Measurements from ENCODE around the gene ZNF511.

Gene ZNF511

DNA sequence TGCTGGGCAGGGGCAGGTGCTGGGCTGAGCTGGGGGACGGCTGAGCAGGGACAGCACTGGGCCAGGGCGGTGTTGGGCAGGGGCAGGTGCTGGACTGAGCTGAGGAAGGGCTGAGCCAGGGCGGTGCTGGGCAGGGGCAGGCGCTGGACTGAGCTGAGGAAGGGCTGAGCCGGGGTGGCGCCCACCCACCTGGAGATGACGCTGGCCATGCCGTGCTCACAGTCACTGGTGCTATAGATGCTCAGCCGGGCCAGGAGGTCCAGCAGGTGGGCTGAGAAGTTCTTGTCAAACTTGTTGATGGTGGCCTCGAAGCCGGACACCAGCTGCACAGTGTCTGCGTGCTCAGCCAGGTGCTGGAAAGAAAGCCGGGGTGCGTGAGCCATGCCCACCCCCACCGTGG, 27.6 kb upstream of the ZNF511 start:
- H2AFZ ChIP-seq (ENCODE audit: low read length), result no peak overlapping the region
- H3K27me3 ChIP-seq (ENCODE audit: insufficient read depth, low read length), result no peaks in the 10 kb centered on the region
- no peak for TF ChIP-seq EZH2 (IDR thresholded peaks at IDR 0.05; ENCODE audit: borderline replicate concordance, low read length)
- TF ChIP-seq, protein P1, sequence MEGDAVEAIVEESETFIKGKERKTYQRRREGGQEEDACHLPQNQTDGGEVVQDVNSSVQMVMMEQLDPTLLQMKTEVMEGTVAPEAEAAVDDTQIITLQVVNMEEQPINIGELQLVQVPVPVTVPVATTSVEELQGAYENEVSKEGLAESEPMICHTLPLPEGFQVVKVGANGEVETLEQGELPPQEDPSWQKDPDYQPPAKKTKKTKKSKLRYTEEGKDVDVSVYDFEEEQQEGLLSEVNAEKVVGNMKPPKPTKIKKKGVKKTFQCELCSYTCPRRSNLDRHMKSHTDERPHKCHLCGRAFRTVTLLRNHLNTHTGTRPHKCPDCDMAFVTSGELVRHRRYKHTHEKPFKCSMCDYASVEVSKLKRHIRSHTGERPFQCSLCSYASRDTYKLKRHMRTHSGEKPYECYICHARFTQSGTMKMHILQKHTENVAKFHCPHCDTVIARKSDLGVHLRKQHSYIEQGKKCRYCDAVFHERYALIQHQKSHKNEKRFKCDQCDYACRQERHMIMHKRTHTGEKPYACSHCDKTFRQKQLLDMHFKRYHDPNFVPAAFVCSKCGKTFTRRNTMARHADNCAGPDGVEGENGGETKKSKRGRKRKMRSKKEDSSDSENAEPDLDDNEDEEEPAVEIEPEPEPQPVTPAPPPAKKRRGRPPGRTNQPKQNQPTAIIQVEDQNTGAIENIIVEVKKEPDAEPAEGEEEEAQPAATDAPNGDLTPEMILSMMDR (IDR thresholded peaks at IDR 0.05; ENCODE audit: low read length), result no peak
- peaks cover 50% of the 10 kb centered on the region for H3K36me3 ChIP-seq (ENCODE audit: insufficient read depth, low read length)
- no peak overlapping the region for H3K4me3 ChIP-seq (ENCODE audit: low read depth, low read length, poor library complexity, severe bottlenecking)
- H3K79me2 ChIP-seq (ENCODE audit: insufficient read depth, low read length), result no peaks in the 10 kb centered on the region
- H3K9me2 ChIP-seq (ENCODE audit: low read depth, low read length), result no peaks in the 10 kb centered on the region
- no peak overlapping the region for H3K9ac ChIP-seq (ENCODE audit: low read length)
- no peaks in the 10 kb centered on the region for H4K20me1 ChIP-seq (ENCODE audit: insufficient read depth, low read length)
- H3K9me3 ChIP-seq (ENCODE audit: low read length), result no peaks in the 10 kb centered on the region
- H3K27ac ChIP-seq (ENCODE audit: low read depth, low read length, poor library complexity, severe bottlenecking), result no peak overlapping the region
- H3F3A ChIP-seq (ENCODE audit: insufficient read depth, low read length), result no peaks in the 10 kb centered on the region
- peaks cover 7% of the 10 kb centered on the region for H3K4me1 ChIP-seq (ENCODE audit: insufficient read depth, low read length, severe bottlenecking)
- H3K4me2 ChIP-seq (ENCODE audit: low read length), result no peak overlapping the region

DNA sequence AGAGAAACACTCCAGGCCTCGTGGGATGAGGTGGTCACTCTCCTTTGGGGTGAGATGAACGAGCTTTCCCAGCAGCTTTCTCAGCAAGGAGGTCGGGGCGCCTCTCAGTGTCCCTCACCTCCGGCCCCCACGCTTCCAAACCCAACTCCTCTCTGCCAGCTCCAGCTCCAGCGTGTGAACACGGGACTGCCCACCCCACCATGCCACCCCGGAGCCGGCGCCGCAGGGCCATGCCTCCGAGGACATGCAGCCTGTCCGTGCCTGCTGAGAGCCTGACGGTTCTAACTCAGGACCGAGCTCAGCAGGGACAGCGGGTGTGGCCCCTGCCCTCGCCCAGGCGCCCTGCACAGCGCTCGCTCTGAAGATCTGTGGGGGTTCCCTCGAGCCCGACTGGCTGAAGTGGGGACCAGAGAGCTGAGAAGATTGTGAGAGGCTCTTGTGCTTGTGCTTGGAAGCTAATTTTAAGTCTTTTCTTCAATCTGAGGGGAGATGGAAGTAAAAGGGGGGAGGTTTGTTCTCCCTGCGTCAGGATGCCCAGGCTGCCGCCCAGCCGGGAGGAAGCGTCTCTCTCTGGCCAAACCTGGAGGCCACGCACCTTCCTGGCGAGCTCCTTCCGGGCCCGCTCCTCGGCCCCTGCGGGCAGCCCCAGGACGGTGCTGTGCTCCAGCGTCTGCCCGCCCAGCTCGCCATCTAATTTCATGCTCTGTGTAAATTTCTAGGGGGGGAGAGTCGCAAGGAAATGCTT, 26.9 kb upstream of the ZNF511 start:
- Histone ChIP-seq H3K9me2 (ENCODE audit: low read depth, low read length) (no peaks in the 10 kb centered on the region), H3K27me3 (ENCODE audit: insufficient read depth, low read length) (no peaks in the 10 kb centered on the region), H3K79me2 (ENCODE audit: insufficient read depth, low read length) (no peaks in the 10 kb centered on the region), H3K27ac (ENCODE audit: low read depth, low read length, poor library complexity, severe bottlenecking) (no peak overlapping the region), H3F3A (ENCODE audit: insufficient read depth, low read length) (no peaks in the 10 kb centered on the region), H3K9me3 (ENCODE audit: low read length) (no peaks in the 10 kb centered on the region), H2AFZ (ENCODE audit: low read length) (no peak overlapping the region), H3K4me3 (ENCODE audit: low read depth, low read length, poor library complexity, severe bottlenecking) (no peak overlapping the region), H4K20me1 (ENCODE audit: insufficient read depth, low read length) (no peaks in the 10 kb centered on the region), H3K9ac (ENCODE audit: low read length) (no peak overlapping the region), H3K36me3 (ENCODE audit: insufficient read depth, low read length) (peaks cover 57% of the 10 kb centered on the region), H3K4me1 (ENCODE audit: insufficient read depth, low read length, severe bottlenecking) (peaks cover 7% of the 10 kb centered on the region), H3K4me2 (ENCODE audit: low read length) (no peak overlapping the region)
- TF ChIP-seq, protein P1 (IDR thresholded peaks at IDR 0.05; ENCODE audit: low read length), result no peak
- no peak for TF ChIP-seq EZH2 (IDR thresholded peaks at IDR 0.05; ENCODE audit: borderline replicate concordance, low read length)

DNA sequence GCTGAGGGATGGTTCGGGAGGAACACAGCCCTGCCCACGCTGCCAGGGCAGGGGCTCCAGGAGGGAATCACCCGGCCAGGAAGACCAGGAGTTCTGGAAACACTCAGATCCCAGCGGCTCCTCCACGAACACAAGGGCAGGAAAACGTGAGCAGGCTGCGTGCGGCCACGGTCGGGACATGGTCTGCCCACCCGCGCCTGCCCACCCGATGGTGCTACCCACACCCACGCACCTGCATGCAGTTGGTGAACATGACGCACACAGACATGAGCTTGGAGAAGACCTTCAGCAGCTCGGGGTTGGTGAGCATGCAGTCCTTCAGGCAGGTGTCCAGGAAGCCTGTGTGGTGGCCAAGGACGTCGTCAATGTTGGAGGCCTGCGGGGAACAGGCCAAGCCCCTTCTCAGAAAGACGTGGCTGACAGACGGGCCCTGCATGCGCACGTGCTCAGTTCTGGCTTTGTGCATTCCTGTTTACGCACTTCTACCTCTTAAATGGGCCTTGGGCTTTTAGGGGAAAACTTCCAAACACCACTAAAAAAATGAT, 25.8 kb upstream of the ZNF511 start:
- Histone ChIP-seq H3F3A (ENCODE audit: insufficient read depth, low read length) (no peaks in the 10 kb centered on the region), H3K27me3 (ENCODE audit: insufficient read depth, low read length) (no peaks in the 10 kb centered on the region), H2AFZ (ENCODE audit: low read length) (no peak overlapping the region), H3K79me2 (ENCODE audit: insufficient read depth, low read length) (no peaks in the 10 kb centered on the region), H3K4me1 (ENCODE audit: insufficient read depth, low read length, severe bottlenecking) (peaks cover 7% of the 10 kb centered on the region), H3K27ac (ENCODE audit: low read depth, low read length, poor library complexity, severe bottlenecking) (no peak overlapping the region), H3K36me3 (ENCODE audit: insufficient read depth, low read length) (peaks cover 64% of the 10 kb centered on the region), H4K20me1 (ENCODE audit: insufficient read depth, low read length) (no peaks in the 10 kb centered on the region), H3K9ac (ENCODE audit: low read length) (no peak overlapping the region), H3K4me3 (ENCODE audit: low read depth, low read length, poor library complexity, severe bottlenecking) (no peak overlapping the region), H3K9me2 (ENCODE audit: low read depth, low read length) (no peaks in the 10 kb centered on the region), H3K9me3 (ENCODE audit: low read length) (no peaks in the 10 kb centered on the region), H3K4me2 (ENCODE audit: low read length) (no peak overlapping the region)
- TF ChIP-seq EZH2 (IDR thresholded peaks at IDR 0.05; ENCODE audit: borderline replicate concordance, low read length), result no peak
- TF ChIP-seq, protein P1 (IDR thresholded peaks at IDR 0.05; ENCODE audit: low read length), result no peak

All from OCI-LY1 (cell line).